ENCODE measurements around the gene GGTLC1. TPM values are rescaled to one million over a fixed set of nuclear protein-coding genes. Genes with fewer than 3 reads are reported as not detected.

GGTLC1 gene
- total RNA-seq, 4 donors from 2014 or later: not detected

GRCh38 chr20:23946206-23946605 lies 42.4 kb downstream of the GGTLC1 start:
- no peak for ATAC-seq
- Histone ChIP-seq H3K4me3 (no peak overlapping the region), H3K4me1 (no peaks in the 10 kb centered on the region), H3K9me3 (no peaks in the 10 kb centered on the region), H3K27ac (no peak overlapping the region), H3K36me3 (no peaks in the 10 kb centered on the region), H3K27me3 (no peaks in the 10 kb centered on the region)
- TF ChIP-seq POLR2A (IDR thresholded peaks at IDR 0.05) (no peak), POLR2AphosphoS5 (IDR thresholded peaks at IDR 0.05) (no peak), EP300 (IDR thresholded peaks at IDR 0.05) (no peak), CTCF (IDR thresholded peaks at IDR 0.05) (no peak)
- 54% methylated on average over 3 of the region's 3 CpGs; no CpG with 5 or more reads in 1 of the 2 donors for WGBS, 2 donors (ENCODE audit: low coverage in 1 of 2)

- no peak overlapping the region for H3K27ac ChIP-seq
- no peaks in the 10 kb centered on the region for H3K4me1 ChIP-seq
- H3K9me3 ChIP-seq: peaks cover 0 to 7% (median 0%) of the 10 kb centered on the region in 3 donors
- H3K27me3 ChIP-seq: peaks cover 2% of the 10 kb centered on the region
- TF ChIP-seq EP300 (IDR thresholded peaks at IDR 0.05): no peak
- no peak for TF ChIP-seq POLR2A (IDR thresholded peaks at IDR 0.05)
- TF ChIP-seq CTCF (IDR thresholded peaks at IDR 0.05): no peak
- no peak overlapping the region for H3K4me3 ChIP-seq
- no peak for ATAC-seq
- H3K36me3 ChIP-seq: no peaks in the 10 kb centered on the region
- WGBS, 2 donors (ENCODE audit: low coverage in 1 of 2): 73 to 78% methylated on average over 4 to 5 of the region's 5 CpGs
Observed at GRCh38 chr20:23943304-23943703, 45.3 kb downstream of the GGTLC1 start.

- H3K27ac ChIP-seq: no peak overlapping the region
- H3K4me3 ChIP-seq: no peak overlapping the region
- H3K4me1 ChIP-seq: no peaks in the 10 kb centered on the region
- no peak for ATAC-seq
- H3K36me3 ChIP-seq: no peaks in the 10 kb centered on the region
- H3K27me3 ChIP-seq: peaks cover 15% of the 10 kb centered on the region
- H3K9me3 ChIP-seq: peaks cover 0 to 7% (median 0%) of the 10 kb centered on the region in 3 donors
- TF ChIP-seq CTCF (IDR thresholded peaks at IDR 0.05) (no peak), POLR2AphosphoS5 (IDR thresholded peaks at IDR 0.05) (no peak), EP300 (IDR thresholded peaks at IDR 0.05) (no peak), POLR2A (IDR thresholded peaks at IDR 0.05) (no peak)
Observed at GRCh38 chr20:23939641-23940040, 48.9 kb downstream of the GGTLC1 start.

GRCh38 chr20:23939063-23939462 lies 49.5 kb downstream of the GGTLC1 start:
- Histone ChIP-seq H3K4me1 (no peaks in the 10 kb centered on the region), H3K9me3 (peaks cover 0 to 7% (median 0%) of the 10 kb centered on the region in 3 donors), H3K27me3 (peaks cover 17% of the 10 kb centered on the region), H3K4me3 (no peak overlapping the region), H3K36me3 (no peaks in the 10 kb centered on the region), H3K27ac (no peak overlapping the region)
- TF ChIP-seq POLR2AphosphoS5 (IDR thresholded peaks at IDR 0.05) (no peak), CTCF (IDR thresholded peaks at IDR 0.05) (no peak), EP300 (IDR thresholded peaks at IDR 0.05) (no peak), POLR2A (IDR thresholded peaks at IDR 0.05) (no peak)
- no peak for ATAC-seq
- 50% methylated on average over 1 of the region's 2 CpGs; no CpG with 5 or more reads in 1 of the 2 donors for WGBS, 2 donors (ENCODE audit: low coverage in 1 of 2)

- no peak for ATAC-seq
- Histone ChIP-seq H3K9me3 (peaks cover 0 to 7% (median 0%) of the 10 kb centered on the region in 3 donors), H3K27me3 (peaks cover 17% of the 10 kb centered on the region), H3K4me1 (no peaks in the 10 kb centered on the region), H3K4me3 (no peak overlapping the region), H3K27ac (no peak overlapping the region), H3K36me3 (no peaks in the 10 kb centered on the region)
- TF ChIP-seq CTCF (IDR thresholded peaks at IDR 0.05) (no peak), POLR2AphosphoS5 (IDR thresholded peaks at IDR 0.05) (no peak), POLR2A (IDR thresholded peaks at IDR 0.05) (no peak), EP300 (IDR thresholded peaks at IDR 0.05) (no peak)
- no CpG with 5 or more reads among the region's 2 CpGs for WGBS, 2 donors (ENCODE audit: low coverage in 1 of 2)
Observed at GRCh38 chr20:23938118-23938438, 50.5 kb downstream of the GGTLC1 start.
